IPS-11a (cell line): ENCODE data around the gene FXR2.
A peak's percentile ranks its signal among the peaks of the same experiment; 100 is the strongest.
"Not testable (repeated sequence)": the region's sequence is repeated elsewhere in the genome, so short reads cannot be mapped to it uniquely, and the experiment has no call there.

ENCODE experiments used
- H3K4me3 ChIP-seq: one replicate; pipeline ENCODE4 v1.5.1; 2013; ENCODE audit warnings: low read depth, low read length, control low read depth

Gene FXR2

DNA sequence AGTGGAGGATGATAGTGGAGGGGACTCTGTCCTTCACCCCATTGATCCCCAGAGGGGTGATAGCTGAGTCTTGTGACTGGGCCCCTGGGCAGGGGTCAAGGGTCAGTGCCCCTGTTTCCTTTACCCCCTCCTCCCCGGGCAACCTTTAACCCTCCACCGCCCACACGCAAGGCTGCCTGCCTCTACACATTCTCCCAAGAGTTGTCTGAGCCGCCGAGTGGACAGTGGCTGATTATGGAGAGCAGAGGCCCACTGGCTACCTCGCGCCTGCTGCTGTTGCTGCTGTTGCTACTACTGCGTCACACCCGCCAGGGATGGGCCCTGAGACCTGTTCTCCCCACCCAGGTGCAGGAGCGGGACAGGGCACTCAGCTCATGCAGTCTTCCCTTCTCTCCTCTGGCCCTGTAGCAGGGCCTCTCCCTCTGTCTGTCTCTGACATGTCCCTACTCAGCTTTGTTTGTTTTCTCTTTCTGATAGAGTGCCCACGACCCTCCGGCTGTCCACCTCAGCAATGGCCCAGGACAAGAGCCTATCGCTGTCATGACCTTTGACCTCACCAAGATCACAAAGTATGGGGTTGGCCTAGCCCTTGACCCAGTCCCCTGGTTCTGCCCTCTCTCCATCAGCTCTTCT, 15.4 kb upstream of the FXR2 start, which contains the start of gene SHBG:
Gene SHBG (plus strand): TSS at position 197 of the 633 bp plus-strand sequence. CDS start 38 bp downstream, at position 235.
- no peak within 1 kb of the TSS for H3K4me3 ChIP-seq

DNA sequence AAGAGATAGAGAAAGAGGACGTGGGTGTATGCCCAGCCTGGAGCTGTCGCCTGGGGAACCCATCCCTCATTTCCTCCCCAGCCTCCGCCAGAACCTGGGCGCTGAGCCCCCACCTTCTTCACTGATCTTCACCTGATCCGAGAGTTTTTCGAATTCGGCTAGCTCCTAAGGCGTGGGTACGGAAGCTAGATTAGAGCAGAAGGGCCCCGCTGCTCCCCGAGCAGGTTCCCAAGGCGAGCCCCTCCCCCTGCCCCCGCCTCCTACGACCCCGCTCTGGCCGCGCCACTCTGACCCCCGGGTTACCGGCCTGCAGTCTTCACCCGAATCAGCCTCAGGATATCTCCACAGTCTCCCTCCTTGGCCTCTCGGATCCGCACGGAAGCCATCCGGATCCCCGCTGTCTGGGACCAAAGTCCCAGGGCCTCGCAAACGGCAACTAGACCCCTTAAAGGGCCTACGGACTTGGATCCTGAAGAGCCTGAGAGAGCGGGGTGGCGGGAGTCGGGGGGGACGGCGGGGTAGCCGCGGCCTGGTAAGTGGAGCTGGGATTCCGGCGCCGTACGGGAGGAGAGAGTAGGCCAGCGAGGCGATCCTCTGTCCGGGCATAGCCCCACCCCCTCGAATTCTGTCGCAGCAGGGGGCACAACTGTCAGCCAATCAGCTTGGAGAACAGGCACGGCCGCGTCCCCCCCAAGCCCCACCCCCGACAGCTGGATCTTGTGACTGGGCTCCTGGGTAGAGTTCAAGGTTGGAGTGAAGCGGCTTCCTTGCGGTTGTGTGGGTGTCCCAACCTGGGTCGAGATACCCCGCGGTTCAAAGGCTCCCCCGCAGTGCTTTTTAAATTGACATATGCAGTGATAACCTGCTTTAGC, 12.8 kb upstream of the FXR2 start, which contains the start of gene SAT2:
Gene SAT2 (minus strand): TSS at position 572 of the 872 bp plus-strand sequence. CDS start 186 bp downstream, at position 386.
- H3K4me3 ChIP-seq: peak within 1 kb of the TSS; percentile 67

DNA sequence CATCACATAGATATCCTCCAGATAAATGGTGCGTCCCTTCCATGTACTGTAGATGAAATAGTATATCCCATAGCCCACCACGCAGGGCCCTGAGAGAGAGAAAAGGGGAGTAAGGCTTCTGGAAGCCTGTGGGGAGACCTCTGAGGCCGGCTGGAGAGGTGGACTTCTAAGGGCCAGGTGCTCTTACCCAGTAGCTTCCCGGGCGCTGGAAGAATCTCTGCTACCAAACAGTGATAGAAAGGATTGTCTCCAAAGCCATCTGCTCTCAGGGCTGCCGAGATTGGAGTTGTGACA, 12.2 kb upstream of the FXR2 start:
- H3K4me3 ChIP-seq: peak overlapping the region; percentile 67

DNA sequence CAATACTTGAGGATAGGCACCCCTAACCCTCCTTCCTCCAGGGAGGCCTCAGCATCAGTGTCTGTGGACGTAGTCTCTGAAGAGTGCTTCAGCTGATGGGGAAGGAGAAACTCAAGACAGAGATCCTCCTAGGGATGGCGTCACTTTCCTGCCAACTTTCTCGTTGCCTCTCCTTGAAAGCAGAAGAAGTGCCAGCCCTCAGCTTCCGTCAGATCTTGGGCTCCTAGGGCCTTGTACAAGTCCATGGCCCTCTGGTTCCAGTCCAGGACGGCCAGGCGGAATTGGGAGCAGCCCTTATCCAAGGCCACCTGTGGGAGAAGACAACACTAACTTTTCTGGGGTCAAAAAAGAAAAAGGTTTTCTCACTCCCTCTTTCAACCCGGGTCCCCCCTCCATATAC, 11.6 kb upstream of the FXR2 start:
- H3K4me3 ChIP-seq: no peak overlapping the region

DNA sequence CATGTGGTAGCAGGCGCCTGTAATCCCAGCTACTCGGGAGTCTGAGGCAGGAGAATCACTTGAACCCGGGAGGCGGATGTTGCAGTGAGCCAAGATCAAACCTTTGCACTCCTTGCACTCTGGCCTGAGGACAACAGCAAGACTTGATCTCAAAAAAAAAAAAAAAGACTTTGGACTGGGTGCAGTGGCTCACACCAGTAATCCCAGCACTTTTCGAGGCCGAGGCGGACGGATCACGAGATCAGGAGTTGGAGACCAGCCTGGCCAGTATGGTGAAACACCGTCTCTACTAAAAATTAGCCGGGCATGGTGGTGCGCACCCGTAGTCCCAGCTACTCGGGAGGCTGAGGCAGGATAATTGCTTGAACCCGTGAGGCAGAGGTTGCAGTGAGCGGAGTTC, 11.1 kb upstream of the FXR2 start:
- H3K4me3 ChIP-seq: not testable (repeated sequence)

DNA sequence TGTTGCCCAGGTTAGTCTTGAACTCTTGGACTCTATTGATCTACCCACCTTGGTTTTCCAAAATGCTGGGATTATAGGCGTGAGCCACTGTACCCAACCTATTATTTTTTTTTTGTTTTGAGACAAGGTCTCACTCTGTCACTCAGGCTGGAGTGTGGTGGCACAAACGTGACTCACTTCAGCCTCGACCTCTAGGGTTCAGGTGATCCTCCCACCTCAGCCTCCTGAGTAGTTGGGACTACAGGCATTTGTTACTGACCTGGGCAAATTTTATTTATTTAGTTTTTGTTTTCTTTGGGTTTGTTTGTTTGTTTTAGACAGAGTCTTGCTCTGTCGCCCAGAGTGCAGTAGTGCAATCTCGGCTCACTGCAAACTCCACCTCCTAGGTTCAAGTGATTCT, 9.0 kb upstream of the FXR2 start:
- H3K4me3 ChIP-seq: no peak overlapping the region

DNA sequence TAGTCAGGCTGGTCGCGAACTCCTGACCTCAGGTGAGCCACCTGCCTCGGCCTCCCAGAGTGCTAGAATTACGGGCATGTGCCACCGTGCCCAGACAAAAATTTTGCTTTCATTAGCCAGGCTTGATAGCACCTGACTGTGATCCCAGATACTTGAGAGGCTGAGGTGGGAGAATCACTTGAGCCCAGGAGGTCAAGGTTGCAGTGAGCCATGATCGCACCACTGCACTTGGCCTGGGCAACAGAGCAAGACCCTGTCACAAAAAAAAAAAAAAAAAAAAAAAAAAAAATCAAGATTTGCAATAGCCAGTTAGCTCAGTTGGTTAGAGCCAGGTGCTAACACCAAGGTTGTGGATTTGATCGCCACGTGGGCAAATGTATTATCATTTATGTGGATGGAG, 6.1 kb upstream of the FXR2 start:
- H3K4me3 ChIP-seq: no peak overlapping the region

DNA sequence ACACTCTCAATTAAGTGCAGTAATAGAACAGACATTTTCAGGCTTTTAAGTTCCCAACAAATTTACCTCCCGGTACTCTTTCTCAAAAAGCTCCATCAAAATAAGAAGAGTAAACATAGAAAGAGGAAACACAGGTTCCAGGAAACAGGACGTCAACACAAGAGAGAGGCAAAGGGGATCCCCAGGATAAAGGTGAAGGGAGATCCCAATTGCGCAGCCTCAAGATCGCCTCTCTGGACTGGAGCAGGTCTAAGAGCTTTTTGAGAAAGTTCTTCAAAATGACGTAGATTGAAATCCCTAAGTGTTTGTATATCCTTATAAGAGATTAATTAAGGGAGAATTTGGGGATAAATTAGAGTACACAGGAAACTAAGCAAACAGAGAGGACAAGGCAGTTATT, 3.9 kb upstream of the FXR2 start:
- no peak overlapping the region for H3K4me3 ChIP-seq

DNA sequence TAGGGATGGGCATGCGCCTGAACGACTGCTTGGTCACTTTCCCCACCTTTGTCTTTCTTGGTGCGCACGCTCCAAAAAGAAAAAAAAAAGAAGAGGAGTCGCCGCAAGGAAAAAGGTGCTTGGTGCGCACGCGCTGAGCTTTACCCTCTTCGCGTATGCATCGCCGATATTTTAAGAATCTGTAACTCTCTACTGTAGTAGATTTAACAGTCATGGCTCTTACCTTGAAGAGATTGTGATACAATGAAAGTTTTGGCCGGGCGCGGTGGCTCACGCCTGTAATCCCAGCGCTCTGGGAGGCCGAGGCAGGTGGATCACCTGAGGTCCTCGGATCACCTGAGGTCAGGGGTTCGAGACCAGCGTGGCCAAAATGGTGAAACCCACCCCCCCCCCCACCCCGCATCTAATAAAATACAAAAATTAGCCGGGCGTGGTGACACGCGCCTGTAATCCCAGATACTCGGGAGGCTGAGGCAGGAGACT, 609 bp upstream of the FXR2 start:
- H3K4me3 ChIP-seq: peak overlapping the region; percentile 28

DNA sequence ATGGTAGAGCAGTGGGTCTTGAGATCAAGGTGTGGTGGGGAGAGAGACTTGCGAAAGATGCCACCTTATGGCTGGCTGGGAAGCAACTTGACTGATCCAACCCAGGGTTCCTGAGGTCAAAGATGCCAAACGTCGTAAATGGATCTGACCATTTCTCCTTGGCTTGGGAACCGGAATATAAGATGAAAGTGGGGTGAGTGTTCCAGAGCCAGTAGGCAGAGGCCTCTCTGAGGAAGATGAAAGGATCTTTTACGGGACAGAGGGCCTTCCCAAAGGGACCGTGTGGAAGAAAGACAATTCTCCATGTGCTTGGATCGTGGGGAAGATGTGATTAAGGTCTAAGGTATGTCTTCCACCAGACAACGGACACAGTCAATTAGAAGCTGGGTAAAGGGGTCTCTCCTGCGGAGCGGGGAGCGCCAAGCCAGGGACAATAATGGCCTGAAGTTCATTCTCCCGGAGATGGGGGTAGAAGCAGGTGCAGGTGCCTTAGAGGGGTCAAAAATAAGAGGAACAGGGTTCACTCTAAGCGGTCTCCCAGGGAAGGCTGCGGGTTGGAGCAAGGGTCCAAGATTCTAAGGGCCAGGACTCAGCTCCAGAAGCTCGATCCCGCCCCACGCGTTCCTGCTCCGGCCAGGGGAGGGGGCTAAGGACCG, 800 bp downstream of the FXR2 start:
- peak overlapping the region; percentile 78 for H3K4me3 ChIP-seq

DNA sequence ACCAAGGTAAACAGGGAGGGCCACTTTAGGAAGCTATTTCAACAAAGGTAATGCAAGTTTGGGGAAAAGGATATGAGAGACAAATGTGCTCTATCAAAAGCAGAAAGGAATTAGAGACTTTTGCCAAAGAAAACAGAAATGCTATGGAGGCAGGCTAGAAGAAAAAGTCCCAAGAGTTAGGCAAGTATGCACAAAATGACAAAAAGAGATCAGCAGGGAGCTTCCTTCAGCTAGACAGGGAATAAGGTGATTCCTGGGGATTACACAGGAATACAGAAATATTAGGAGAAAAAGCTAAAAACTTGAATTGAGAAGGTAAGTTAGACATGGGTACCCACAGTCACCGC, 2.4 kb downstream of the FXR2 start:
- H3K4me3 ChIP-seq: no peak overlapping the region

DNA sequence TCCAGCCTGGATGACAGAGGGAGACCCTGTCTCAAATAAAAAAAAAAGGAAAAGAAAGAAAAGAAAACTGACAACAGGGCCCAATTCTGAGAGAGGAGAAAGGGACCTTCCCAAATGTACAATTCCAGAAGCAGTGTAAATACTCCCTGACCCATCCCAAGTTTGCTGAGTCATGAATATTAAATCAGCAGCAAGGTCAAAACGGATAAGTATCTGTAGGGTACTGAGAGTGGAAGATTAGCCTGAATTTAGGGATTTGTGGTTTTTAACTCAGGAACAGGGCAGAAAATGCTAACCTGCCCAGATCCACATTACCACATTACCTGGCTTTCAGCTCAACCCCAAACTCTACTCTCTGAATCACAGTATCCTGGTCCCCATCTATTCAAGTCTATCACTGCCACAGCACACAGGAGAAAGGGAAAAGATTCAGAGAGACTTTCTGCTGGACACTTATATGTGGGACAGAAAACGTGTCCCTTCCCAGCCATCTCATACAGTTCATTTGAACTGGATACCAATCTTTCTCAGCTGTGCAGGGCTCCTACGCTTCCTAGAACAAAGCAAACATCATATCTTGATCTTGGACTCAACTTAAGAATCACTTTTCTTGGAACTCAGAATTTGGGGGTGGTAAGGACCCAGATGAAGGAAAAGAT, 2.9 kb downstream of the FXR2 start:
- H3K4me3 ChIP-seq: no peak overlapping the region

DNA sequence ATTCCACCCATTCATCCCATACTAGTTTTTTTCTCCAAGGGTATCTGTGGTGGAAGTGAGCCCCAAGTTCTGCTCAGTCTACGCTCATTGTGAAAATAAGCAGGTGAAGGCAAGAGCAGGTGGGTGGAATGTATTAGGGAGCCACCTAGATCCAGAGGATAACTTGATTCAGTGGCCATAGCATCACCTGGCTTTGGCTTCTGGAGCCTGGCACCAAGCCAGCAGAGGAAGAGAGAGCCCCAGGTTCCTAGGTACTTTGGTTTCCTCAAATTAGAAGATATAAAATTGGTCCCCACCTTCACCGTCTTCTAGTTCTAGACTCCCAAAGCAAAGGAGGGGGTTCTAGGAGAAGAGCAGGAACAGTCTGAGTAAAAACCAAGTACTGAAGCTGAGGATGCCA, 4.1 kb downstream of the FXR2 start:
- no peak overlapping the region for H3K4me3 ChIP-seq

DNA sequence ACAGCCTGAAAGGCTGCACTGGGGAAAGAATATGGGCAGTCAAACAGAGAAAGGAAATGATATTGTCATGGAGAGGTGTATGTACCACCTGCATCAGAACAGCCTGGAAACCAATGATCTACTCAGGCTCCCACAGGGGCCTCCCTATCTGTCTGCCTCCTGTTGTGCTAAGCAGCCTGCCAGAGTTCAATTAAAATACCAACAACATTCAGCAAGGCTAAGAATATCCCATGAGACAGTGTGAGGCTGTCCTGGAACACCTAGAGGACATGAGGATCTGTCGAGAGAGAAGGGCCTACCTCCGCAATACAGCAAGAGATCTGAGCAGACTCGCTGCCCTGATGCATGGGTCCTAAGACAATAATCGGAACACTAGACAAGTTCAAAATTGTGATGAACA, 8.4 kb downstream of the FXR2 start:
- H3K4me3 ChIP-seq: no peak overlapping the region

DNA sequence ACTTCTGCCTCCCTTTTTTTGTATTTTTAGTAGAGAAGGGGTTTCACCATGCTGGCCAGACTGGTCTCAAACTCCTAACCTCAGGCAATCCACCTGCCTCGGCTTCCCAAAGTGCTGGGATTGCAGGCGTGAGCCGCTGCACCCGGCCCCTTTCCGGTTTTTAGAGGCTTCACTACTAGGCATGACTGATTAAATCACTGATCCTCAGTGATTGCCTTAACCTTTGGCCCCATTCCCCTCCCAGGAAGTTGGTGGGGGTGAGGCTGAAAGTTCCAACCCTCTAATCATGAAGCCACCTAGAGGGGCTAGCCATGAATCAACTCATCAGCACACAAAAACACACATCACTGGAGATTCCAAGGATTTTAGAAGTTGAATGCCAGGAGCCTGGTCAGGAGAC, 17.1 kb downstream of the FXR2 start:
- not testable (repeated sequence) for H3K4me3 ChIP-seq

DNA sequence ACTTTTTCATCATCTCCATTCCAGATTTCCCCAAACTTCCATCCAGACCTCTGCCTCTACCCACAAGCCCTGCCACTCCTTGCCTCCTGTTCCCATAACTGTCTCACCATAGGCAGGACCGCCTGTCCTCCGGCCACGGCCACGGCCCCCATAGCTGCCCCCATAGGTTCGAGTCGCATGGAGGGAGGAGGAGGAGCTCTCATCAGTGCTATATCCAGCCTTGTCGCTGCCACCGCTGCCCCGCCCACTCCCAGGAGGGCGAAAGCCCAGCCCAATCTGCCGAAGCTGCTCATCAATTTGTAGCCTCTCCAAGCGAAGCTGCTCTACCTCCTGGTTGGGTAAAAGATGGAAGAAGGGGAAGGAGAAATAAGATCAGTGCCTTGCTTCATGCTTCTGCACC, 21.4 kb downstream of the FXR2 start:
- H3K4me3 ChIP-seq: no peak overlapping the region

DNA sequence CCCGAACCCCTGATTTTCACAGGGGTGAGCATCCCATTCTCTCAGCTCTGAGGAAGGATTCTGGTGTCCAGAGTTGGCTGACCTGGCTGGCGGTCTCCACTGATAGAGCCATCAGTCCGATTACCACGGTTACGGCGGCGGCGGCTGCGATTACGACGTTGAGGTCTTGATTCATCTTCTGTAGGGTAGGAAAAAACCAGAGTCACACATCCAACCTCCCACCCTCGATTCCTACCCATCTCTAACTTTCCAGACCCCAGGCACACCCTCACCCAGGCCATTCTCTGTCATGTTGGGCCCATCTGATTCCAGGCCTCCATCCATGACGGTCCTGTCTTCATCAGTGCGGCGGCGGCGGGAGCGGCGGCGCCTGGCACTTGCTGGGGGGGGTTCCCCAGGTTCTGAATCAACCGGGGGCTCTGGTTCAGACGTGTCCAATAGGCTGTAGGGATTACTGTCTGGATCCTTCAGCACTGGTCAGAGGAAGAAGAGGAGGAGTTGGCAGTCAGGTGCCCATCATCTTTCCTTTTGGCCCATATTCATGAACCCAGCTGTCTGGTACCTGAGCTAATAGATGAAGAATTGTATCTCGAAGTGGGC, 22.2 kb downstream of the FXR2 start:
- H3K4me3 ChIP-seq: no peak overlapping the region

DNA sequence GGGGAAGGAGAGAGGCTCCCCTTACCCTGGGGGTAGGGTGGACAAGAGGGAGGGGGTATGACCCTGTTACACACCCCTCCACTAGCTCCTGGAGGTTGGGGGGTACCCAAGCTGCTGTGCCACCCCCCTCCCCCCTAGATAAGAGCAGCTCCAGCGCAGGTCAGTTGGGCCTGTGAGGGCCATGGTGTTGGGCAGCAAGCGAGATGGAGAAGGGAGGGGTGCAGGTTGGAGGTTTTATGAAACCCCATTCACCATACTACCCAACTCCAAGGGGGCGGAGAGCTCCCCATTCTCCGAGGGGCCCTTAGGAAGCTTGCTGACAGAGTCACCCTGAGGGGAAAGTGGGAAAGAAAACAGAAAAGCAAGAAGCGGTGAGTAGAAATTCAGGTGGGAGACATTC, 23.1 kb downstream of the FXR2 start:
- H3K4me3 ChIP-seq: no peak overlapping the region

DNA sequence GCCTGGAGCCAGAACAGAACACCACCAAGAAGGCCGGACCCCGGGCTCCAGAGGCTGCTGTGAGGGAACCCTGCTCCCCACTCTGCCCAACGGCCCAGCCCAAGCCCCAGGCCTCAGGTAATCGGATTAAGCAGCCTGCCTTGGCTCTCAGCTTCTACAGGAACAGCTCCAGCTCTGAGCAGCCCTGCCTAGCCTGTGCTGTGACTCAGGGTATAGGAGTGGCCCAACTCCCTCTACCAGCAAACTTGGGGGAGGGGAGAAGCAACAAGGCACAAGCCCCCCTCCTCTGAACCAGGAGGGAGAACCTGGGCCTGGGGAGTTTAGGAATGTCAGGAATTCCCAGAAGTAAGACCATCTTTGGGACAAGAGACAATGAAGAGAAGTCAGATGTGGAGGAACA, 24.0 kb downstream of the FXR2 start:
- H3K4me3 ChIP-seq: no peak overlapping the region

DNA sequence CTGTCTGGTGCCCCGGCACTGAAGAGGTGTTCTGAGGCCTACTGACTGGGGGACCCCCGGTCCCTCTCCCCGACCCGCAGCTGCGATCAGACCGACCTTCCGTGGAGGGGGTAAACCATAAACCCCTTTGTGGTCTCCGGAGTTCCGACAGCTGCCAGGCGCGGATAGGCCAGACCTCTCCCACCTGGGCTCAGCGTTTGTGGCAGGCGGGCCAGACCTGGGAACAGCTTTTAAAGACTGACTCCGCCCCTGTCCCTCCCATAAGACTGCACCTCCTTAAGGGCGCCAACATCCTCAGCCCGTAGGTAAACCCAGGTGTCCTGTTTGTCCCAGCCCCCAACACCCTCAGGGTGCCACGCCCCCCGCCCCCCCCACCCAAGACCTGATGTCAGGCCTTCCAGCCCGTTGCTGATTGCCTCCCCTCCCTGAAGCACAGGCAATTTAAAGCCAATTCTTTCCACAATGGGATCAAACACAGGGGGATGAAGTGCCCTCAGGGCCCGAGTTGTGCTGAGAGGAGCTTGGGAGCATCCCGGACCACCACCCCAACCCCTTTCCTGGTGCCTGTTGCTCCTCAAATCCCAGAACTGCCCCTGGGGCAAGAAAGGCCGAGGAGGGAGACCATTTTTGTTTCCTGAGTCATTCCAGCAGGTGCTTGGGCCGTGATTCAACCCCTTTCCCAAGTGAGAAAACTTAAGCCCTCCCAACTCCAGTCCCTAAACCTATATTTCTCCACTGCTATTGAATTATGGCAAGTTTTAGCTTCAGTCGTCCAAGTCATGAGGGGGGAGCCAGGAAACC, 24.6 kb downstream of the FXR2 start, which contains the start of gene SOX15:
Gene SOX15 (minus strand): TSS at position 204 of the 801 bp plus-strand sequence. CDS start 418 bp downstream, outside the sequence.
- H3K4me3 ChIP-seq: peak within 1 kb of the TSS; percentile 81
